Astrocyte (in vitro differentiated cells and primary cell): ENCODE results near the gene RPH3AL.

Experiments
- EZH2 ChIP-seq: IDR thresholded peaks from 2 replicates; pipeline ENCODE4 v1.6.1; 2012; ENCODE audit warnings: mild to moderate bottlenecking, low read length, inconsistent platforms; ENCODE audit not compliant: insufficient read depth
- TF ChIP-seq, protein P1 (sequence below): IDR thresholded peaks from 2 replicates; pipeline ENCODE4 v1.5.1; 2011; ENCODE audit warnings: low read depth, mild to moderate bottlenecking, inconsistent platforms, low read length, moderate library complexity; ENCODE audit not compliant: insufficient read depth

DNA sequence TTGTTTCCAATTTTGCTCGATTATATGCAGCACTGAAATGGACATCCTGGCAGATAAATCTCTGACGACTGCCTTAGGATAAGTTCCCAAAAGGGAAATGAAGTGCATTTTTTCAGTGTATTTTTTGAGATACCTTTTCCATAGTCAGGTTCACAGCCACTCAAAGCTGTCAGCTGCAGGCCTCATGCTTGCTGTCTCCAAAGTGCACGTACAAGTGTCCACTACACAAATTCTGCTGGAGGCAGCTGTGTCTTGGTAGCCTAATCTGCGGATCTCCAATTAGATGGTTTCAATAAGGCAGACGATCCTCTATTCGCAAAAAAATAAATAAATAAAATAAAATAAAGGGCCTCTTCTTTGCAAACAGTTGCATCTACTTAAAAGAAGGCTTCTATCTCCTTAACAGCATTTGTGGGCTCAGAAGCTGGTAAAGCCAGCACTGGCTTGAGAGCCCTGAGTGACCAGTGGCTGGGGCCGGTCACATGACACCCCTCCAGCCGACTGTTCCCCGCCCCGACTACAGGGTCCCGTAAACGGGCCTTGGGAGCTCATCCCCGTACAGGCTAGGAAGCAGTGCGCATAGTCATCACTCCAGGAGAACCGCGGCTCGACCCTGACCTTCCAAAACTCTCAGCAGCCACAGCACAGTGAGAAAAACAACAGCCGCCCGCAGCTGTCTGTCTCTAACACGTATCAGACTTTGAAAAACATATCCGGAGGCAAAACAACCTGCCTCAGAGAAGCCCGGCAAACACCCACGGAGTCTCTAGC is 18.8 kb downstream of the RPH3AL start:
- TF ChIP-seq, protein P1, sequence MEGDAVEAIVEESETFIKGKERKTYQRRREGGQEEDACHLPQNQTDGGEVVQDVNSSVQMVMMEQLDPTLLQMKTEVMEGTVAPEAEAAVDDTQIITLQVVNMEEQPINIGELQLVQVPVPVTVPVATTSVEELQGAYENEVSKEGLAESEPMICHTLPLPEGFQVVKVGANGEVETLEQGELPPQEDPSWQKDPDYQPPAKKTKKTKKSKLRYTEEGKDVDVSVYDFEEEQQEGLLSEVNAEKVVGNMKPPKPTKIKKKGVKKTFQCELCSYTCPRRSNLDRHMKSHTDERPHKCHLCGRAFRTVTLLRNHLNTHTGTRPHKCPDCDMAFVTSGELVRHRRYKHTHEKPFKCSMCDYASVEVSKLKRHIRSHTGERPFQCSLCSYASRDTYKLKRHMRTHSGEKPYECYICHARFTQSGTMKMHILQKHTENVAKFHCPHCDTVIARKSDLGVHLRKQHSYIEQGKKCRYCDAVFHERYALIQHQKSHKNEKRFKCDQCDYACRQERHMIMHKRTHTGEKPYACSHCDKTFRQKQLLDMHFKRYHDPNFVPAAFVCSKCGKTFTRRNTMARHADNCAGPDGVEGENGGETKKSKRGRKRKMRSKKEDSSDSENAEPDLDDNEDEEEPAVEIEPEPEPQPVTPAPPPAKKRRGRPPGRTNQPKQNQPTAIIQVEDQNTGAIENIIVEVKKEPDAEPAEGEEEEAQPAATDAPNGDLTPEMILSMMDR, result no peak
- TF ChIP-seq EZH2, result no peak
